HG03571 (cell line): Measurements from ENCODE around the gene BTAF1.

Experiments used
- ATAC-seq: cut with Tn5 transposase; IDR thresholded peaks from one replicate; pipeline ENCODE4 v1.9.1; 2021; ENCODE audit not compliant: unreplicated experiment

The BTAF1 gene

DNA sequence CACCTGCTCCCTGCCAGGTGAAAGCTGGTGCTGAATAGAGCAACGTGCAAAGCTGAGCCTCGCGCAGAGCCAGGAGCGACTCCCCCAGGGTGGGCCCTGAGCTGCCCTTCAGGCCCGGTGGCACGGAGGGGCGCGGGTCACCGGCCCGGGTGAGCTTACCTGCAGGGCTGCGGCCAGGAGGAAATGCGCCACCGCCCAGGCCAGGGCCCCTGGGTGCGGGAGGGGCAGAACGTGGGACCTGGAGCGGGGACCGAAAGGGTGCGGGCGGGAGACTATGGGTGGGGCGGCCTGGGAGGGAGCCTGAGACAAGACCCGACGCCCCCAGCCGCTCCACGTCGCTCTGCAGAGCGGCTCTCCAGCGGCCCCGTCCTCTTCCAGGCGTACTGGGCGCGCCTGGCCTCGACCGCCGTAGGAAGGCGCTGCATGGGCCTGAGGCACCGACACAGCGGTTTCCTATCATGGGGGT, 122.1 kb downstream of the BTAF1 start:
- ATAC-seq: no peak

DNA sequence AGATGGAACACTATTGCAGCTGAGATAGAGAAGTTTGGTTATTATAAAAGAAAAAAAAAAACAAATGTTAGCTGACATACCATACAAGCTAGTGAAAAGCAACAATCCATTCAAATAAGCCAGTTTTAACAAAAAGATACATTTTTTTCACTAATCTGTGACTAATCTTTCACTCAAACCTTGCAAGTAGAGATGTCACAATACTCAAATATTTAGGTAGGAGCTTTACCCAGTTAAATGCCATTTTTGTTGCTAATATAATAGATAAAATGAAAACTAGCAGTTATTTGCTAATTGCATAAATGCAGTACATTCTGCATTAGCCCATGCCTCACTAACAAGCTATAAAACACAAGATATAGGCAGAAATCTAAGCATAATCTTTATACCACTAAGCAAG, 123.6 kb downstream of the BTAF1 start:
- ATAC-seq: no peak

DNA sequence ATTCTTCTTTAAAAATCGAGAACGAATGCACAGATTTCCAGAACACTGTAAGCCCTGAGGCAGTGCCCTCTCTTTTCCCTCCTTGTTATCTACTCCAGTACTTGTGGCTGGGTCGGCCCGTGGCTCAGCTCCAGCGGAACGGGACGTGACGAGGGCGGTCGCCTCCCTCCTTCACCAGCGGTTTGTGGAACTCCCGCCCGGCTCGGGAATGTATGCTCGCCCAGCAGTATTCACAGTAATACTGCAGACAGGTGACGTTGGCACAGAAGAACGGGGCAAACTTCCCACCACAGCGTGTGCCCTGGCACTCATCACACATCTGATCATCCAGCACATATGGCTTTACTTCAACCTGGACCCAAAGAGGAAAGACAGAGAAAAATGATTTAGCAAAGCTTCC, 128.5 kb downstream of the BTAF1 start:
- ATAC-seq: no peak

DNA sequence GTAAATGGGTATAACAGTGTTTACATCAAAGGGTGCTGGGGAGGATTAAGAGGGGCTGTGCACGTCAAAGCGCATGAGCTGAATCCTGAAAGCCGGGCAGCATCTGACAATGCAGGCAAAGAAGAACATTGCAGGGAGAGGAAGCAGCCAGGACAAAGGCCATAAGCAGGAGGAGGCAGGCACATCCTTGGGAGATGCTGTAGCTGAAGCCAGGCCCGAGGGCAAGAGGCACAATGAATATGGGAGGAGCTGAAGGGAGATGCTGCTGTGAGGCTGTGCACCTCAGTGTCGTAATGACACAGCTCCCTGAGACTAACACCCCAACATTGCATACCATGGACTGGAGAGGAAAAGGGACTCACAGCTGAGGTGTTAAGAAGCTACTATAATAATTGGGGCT, 129.2 kb downstream of the BTAF1 start:
- ATAC-seq: no peak

DNA sequence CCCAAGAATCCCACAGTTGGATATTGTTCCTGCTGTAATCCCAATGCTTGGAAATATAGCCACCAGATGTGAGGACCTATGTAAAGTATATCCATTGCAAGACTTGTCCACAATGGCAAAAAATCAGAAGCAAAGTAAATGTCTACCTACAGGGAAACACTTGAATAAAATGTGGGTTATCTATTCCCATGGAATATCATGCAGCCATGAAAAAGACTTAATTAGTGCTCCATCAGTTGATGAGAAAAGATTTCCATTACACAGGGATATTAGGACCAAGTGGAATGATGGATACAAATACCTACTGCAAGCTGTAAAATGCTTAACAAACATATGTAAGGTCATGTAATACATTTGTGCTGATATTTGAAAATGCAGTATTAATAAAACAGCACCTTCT, 131.2 kb downstream of the BTAF1 start:
- no peak for ATAC-seq

DNA sequence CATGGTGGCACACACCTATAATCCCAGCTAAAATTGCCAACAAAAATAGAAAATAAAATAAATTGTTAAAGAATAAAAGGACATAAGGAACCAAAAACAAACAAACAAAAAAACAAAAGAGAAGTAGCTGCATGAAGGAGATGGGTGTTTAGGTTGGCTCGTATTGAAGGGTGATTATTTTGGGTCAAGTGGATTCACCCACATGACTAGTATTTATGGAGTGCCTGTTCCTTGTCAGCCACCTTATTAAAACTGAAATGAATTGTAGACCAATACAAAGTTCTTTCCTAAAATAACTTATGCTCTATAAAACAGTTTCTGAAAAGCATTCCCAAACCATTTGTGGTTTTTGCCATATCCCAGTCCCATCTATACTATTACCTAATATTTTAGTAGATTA, 138.7 kb downstream of the BTAF1 start:
- ATAC-seq: no peak

DNA sequence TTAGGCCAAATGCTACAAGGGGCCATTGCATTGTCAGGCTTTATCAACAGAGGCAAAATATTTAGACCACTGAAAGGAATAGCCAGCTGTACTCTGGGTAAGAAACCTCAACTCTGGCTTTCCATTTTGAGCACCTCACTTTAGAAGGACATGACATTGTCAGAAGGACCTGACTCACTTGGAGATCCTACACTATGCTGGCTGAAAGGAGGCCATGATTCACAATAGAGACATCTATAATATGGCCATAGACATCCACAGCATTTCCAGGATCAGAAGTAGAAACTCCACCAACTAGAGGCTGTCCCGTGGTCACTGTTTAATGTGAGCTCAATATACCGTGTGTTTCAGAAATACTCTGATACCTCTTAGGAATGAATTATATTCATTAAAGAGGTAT, 140.9 kb downstream of the BTAF1 start:
- ATAC-seq: no peak

DNA sequence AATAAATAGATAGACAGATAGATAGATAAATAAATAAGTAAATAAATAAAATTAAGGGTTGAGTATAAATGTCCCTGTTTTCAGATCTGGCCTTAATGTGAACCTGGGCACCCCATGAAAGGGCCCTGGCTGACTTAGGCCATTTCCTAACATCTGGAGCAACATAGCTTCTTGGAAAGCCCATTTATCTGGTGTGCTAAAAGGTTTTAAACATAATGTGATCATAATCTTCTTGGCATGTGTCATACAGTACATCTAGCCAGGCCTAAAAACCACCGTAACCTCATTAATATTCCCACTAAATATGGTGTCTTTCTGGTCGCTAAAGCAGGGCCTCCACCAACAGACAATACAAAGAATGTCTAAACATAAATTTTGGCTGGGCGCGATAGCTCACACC, 142.8 kb downstream of the BTAF1 start:
- ATAC-seq: no peak

DNA sequence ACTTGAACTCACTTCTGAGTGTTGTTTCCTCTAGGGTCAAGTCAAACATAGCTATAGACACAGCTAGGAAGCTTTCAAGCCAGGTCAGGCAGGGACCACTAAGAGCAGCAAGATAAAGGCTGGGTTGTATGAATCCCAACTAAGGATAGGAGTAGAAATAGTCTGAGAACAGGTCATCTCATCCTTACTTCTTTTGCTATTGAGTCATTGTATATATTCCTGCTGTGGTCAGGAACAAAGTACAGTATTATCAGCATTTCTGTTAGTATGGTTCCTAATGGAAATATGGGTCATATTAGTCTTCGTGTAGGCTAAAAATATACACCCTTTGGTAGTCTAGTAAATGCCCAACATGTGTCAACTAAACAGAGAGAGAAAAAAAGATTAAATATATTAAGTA, 145.3 kb downstream of the BTAF1 start:
- ATAC-seq: no peak

DNA sequence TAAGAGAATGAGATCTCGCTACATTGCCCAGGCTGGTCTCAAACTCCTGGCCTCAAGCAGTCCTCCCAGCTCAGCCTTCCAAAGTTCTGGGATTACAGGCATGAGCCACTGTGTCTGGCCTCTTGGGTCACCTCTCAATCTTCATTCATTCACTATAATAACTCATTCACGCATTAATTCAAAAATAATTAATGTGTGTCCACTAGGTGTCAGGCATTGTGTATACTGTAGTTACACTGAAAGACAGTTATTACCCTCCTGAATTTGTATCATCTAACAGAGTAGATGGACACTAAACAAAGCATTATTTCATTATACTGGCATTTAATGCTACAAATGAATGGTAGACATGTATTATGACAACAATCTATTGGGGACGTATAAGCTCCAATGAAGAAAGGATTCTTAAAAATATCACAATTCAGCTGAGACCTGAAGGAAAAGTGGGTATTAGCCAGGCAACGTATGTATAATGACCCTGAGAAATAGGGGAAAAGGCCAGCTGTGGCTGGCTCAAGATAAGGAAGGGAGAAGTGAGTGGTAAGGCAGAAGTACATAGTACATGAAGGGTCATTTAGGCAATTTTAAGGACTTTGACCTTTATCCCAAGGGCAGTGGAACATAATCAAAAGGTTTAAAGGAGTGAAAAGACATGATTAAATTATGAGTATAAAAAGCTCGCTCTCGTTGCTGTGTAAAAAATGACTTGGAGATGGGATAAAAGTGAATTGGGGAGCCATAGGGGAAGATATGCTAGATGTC, 150.7 kb downstream of the BTAF1 start:
- no peak for ATAC-seq

DNA sequence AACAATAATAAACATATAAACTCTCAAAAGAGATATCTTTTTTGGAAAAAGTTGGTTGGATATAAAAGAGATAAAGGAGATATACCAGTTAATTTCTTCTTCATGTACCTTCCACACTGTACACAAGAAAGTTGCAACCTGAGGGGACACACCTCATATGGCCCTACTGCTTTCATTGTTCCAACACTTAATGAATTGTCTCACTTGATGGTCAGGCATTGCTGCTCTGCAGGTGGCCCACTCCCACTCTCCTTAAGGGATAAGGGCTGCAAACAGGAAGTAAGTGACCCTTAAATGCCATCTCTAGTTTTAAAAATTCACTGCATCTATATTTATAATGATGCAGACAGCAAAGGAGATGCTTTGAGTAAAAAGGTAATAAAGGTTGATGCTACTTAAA, 152.3 kb downstream of the BTAF1 start:
- no peak for ATAC-seq

DNA sequence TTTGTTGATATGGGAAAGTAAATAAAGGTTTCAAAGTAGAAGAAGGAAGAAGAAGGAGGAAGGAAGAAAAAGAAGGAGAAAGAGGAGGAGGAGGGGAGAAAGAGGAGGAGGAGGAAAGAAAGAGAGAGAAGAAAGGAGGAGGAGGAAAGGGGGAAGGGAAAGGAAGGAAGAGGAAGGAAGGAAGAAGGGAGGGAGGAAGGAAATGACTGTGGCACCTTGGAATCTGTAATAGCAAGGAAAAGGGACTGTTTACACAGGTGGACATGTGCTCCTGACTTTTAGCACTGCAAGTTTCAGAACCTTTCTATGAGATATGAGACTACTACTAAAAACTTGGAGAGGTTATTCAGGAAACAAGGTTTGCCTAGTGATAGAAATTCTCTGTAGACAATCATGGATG, 153.2 kb downstream of the BTAF1 start:
- ATAC-seq: no peak

DNA sequence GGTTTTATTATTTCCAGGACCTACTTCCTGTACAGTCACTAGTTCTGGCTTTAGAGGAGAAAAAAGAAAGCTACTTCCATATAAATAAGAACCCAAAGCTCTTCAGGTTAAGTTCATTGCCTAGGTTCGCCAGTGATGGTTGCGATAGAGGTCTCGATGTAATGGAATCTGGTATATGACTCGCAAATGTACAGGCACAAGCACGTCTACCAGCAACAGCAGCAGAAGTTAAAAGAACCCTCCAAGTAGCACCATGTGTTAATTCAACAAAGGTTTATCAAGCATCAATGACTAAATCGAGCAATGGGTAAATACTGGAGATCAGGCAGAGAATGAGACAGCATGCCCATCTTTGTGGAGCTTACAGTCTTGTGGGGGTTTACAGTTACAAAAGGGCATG, 155.4 kb downstream of the BTAF1 start:
- no peak for ATAC-seq
